HG03045 (cell line): ENCODE data around the gene TRPM1.

Experiments used
- ATAC-seq: cut with Tn5 transposase; IDR thresholded peaks from one replicate; pipeline ENCODE4 v1.9.1; 2021; ENCODE audit warnings: mild to moderate bottlenecking, moderate library complexity; ENCODE audit not compliant: unreplicated experiment

The TRPM1 gene

GRCh38 chr15:31085359-31085758, 16.2 kb downstream of the TRPM1 start:
- no peak for ATAC-seq

- no peak for ATAC-seq
Measured at GRCh38 chr15:31084176-31084575, 17.3 kb downstream of the TRPM1 start.

- no peak for ATAC-seq
Measured at GRCh38 chr15:31083370-31083780, 18.1 kb downstream of the TRPM1 start.

GRCh38 chr15:31082771-31083369, 18.7 kb downstream of the TRPM1 start:
- no peak for ATAC-seq

- ATAC-seq = no peak
Measured at GRCh38 chr15:31081588-31082250, 19.8 kb downstream of the TRPM1 start.

GRCh38 chr15:31081056-31081455, 20.5 kb downstream of the TRPM1 start:
- no peak for ATAC-seq

- ATAC-seq = no peak
Measured at GRCh38 chr15:31080591-31081014, 20.9 kb downstream of the TRPM1 start.

GRCh38 chr15:31079519-31079918, 22.0 kb downstream of the TRPM1 start:
- ATAC-seq = no peak

- ATAC-seq = no peak
Measured at GRCh38 chr15:31078471-31078870, 23.1 kb downstream of the TRPM1 start.

- ATAC-seq = no peak
Measured at GRCh38 chr15:31077941-31078340, 23.6 kb downstream of the TRPM1 start.

- no peak for ATAC-seq
Measured at GRCh38 chr15:31077181-31077580, 24.3 kb downstream of the TRPM1 start.

GRCh38 chr15:31074321-31074720, 27.2 kb downstream of the TRPM1 start:
- ATAC-seq = no peak

GRCh38 chr15:31070867-31071266, 30.7 kb downstream of the TRPM1 start:
- ATAC-seq = no peak

- ATAC-seq = no peak
Measured at GRCh38 chr15:31069360-31070000, 32.0 kb downstream of the TRPM1 start.

- ATAC-seq = no peak
Measured at GRCh38 chr15:31067890-31068603, 33.5 kb downstream of the TRPM1 start.

- ATAC-seq = no peak
Measured at GRCh38 chr15:31065824-31066223, 35.7 kb downstream of the TRPM1 start.

- no peak for ATAC-seq
Measured at GRCh38 chr15:31062911-31063310, 38.6 kb downstream of the TRPM1 start.

GRCh38 chr15:31062310-31062847, 39.1 kb downstream of the TRPM1 start:
- no peak for ATAC-seq

- no peak for ATAC-seq
Measured at GRCh38 chr15:31060429-31061140, 40.9 kb downstream of the TRPM1 start.

- no peak for ATAC-seq
Measured at GRCh38 chr15:31058236-31058962, 43.1 kb downstream of the TRPM1 start.
